Inflammatory macrophage treated with lipopolysaccharide for 1 hour (primary cell): Measurements from ENCODE around the gene CNTNAP2.
"Not testable (repeated sequence)": the region's sequence is repeated elsewhere in the genome, so short reads cannot be mapped to it uniquely, and the experiment has no call there.

ENCODE experiments used
- DNase-seq, 2 donors: peaks; one replicate each; pipeline ENCODE4 v3.0.0-alpha.2; 2020 to 2022

Gene CNTNAP2

DNA sequence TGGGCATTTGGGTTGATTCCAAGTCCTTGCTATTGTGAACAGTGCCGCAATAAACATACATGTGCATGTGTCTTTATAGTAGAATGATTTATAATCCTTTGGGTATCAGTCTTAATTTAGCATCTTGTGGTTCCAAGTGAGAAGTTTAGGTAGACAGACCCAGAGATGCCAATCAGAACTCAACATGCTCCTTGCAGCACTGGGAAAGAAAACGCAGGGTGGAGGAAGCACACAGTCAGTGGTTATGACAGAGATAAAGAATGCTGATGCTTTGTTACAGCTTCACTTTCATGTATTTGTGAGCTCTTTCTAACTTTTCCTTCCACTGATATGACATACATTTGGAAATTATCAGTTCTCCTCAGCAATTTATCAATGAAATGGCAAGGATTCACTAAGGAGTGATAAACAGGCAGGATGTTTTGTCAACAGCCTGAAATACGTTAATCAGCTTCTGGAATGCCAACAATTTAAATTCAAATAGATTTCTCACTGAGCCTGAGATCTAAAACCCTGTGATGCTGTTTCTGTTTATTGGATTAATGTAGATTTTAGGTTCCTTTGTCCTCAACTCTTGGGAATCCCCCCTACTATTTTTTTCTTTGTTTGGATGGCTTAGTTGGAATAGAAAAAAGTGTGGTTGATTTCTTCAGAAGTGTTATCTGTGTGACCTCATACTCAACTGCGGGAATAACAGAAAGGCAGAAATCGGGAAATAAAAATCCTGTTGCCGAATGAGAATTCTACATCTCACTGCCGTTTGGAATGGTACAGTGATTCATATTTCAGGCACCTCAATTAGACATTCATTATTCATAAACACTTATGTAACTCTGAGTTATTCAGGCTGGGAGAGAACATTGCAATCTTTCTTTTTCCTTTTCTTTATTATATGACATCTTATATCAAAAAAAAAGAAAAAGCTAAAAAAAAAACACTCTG is 675.0 kb downstream of the CNTNAP2 start:
- DNase-seq: no peak

DNA sequence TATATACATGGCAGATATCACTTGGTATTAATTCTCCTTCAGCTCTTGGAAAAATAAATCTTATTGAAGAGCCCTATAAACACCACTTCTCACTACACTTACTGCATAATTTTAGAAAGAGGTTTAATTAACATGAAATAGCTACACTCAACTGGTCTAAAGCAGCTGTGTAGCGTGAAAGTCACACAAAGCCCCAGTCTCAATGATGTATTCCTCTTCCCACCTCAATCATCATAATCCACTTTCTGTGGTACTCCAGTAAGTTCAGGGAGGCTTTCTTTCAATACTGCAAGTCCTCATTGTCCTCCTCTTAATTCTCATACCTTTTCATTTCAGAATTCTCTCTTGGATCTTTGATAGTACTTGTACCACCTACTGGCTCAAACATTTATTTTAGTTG is 688.0 kb downstream of the CNTNAP2 start:
- no peak for DNase-seq

DNA sequence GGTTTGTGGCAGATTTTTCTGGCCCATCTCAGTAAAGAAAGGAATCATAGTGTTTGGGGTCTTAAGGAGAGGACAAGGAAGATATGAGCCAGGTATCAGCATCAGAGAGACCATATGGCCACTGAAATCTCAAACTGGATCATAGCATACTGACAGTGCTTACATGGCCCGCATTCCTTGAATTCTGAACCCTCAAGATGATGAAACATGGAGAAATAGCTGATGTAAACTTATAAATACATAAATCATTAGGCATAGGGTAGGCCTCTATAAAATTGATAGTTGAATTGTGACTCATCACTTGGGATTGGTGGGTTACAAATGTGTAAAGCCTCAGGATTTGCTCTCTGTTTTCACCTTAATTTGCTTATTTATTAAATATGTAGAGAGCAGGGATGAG is 688.5 kb downstream of the CNTNAP2 start:
- DNase-seq: no peak

DNA sequence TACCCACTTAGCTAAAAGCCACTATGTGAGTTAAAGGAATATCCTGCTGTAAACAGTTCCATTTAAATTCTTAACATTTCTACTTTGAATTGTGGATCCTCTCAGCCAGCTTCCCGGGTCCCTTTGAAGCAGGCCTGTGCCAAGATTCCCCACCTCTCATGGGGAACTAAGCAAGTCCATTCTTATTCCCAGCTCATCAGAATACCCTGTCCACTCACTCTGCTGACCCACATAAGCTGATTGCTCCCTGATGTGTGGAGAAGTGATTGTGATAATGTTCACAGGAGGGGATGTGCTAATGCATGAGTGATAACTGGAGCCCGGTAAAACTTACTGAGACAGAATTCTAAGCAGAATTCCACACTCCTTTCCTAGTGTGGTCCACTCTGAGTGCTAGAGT is 709.7 kb downstream of the CNTNAP2 start:
- no peak for DNase-seq

DNA sequence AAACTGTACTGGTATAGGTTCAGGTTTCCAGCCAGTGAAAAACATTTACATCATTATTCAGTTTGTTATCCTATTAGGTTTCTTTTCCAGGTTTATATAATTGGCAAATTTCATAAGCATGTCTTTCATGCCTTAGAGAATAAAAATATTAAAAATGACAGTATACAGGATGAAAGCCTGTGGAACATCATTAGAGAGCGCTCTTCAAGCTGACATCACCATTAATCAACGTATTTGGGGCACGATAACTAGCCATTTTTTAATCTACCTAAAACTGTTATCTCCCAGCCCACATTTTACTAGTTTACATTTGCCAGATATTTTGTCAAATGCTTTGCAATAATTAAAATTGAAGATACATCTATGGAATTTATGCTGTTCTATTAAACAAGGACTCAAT is 714.1 kb downstream of the CNTNAP2 start:
- DNase-seq: no peak

DNA sequence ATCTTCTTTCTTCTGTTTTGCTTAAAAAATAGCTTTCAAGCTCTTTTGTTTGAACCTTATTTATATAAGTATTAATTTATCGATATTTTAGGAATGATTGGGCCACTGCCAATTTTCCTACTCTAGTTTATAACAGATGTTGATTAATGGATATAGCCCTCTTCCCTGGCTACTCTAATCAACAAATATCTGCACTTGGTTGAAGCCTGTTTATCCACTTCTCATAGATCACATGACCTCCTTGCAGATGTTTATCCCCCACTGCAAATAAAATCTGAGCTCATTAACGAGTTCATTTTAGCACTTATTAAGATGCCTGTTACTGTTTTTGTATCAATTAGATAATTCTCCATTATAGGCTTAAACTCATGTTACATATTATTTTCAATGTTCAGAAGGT is 715.3 kb downstream of the CNTNAP2 start:
- no peak for DNase-seq

DNA sequence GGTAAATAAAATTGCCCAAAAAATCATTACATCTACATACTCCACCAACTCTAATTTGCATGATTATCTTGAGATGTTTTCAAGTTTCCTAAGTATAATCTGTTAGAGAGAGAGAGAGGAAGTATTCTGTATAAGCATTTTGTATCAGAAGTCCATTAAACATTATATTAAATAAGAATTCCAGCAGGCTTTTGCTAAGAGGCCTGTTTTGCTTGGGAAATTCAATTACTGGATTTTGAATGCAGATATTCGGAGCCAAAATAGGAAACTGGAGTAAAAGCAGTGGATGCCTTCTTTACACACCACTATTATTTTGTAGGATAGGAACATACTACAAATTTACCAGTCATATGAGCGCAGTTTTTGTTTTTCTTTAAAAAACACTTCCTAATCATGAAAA is 727.8 kb downstream of the CNTNAP2 start:
- DNase-seq: no peak

DNA sequence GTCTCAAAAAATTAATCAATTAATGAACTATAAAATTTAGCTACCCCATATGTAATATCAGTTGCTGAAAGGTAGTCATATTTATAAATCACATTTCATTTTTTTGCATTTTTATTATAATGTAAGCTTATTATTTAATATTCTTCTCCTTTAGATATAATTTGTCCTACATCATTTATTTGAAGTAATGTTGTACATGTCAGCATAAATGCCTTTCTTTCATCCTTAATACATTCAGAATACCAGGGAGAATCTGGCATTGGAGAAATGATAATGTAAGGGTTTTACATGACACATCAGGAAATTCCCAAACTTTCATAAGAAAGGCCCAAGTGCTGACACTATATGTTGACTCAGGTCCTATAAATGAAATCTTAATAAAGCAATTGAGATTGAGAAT is 742.1 kb downstream of the CNTNAP2 start:
- DNase-seq: peak in 1 of 2 donors; percentile 7

DNA sequence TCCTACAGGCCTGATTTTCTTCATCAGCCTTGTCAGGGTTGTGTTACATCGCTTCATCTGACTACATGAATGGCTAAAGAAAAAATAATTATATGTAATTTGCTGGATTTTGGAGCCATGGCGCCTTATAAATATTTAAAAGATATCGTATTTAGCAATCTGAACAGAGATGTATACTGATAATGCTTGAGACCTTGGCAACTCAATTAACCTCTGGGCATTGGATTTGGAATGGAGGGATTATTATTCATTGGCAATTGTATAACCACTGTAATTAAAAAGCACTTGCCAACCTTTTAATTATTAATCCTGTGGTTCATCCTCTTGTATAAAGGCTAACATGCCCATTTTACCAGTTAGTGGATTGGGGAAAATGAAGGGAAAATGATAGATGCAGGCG is 745.1 kb downstream of the CNTNAP2 start:
- no peak for DNase-seq

DNA sequence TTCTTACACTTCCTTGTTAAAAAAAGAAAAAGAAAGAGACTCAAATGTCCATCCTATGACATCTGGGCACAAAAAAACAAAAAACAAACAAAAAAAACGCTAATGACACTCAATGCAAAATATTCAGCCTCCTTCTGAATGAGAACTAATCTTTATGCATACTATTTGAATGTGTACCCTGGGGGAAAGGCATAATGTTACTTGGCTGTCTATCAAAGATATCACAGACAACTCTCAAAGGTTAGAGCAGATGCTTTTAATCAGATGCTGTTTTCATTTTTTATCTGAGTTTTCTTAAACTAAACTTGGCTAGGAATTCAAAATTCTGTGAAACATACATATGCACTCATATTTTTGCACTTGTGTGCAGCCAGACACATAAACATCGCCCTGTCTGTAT is 745.8 kb downstream of the CNTNAP2 start:
- no peak for DNase-seq

DNA sequence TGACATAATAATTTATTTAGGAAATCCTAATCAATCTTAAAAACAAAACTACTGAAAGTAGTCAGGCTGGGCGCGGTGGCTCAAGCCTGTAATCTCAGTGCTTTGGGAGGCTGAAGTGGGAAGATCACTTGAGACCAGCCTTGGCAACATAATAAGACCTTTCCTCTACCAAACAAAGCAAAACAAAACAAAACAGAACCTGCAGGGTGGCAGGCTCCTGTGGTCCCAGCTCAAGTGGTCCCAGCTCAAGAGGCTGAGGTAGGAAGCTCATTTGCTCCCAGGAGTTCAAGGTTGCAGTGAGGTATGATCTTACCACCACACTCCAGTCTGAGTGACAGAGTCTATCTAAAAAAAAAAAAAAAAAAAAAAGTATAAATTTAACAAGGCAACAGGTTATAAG is 748.0 kb downstream of the CNTNAP2 start:
- DNase-seq: no peak

DNA sequence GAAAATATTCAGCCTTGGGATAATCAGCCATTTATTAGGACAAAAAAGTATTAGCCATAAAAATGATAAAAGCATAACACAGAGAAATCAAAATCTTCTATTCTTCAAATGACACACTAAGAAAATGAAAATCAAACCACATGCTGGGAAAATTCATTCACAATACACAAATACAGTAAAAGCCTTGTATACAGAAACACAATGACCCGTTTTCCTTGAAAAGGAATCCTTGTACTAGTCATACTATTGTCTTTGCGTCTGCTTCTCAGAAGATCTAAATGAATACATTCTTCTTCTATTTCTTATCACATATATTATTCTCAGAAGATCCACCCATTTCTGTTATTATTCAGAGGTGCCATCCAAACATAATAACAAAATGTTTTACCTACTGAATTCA is 749.1 kb downstream of the CNTNAP2 start:
- no peak for DNase-seq

DNA sequence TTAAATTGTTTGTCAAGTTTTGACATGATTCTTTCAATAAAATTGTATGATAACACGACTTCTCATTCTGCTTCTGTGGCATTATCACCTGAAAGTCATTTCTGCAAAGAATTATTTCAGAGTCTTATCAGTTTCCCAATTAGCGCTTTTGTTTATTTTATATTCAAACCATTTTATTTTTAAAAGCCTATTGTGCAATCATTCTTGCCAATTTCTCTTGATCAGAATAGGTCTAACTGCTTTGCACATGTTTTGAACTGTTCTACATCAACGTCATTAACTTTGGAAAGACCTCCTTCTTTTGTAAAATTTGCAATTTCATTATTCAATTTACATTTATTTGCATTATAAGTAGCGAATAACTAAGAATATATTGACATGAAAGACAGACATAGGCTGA is 758.1 kb downstream of the CNTNAP2 start:
- no peak for DNase-seq

DNA sequence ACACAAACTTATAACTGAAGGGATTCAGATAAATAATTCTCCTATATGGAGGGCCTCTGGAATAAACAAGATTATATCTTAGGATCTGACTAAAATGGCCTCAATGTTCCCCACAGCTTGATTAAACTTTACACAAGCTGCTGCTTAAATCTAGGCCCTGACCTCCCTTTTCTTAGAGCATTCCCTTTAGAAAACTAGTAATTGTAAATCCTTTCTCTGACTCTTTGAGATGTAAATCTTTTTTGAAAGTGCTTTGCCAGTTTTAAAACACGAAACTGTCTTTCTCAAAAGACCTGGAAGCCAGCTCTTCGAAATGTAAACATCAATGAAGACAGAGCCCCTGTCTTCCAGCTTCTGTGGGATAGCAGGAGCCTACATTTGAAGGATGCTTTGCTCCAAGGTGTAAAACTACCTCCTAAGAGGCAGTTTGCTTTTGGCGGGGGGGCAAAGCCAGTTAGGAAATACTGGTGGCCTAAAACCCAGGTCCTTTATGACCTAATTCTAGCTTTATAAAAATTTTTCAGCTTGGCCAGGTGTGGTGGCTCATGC is 758.7 kb downstream of the CNTNAP2 start:
- no peak for DNase-seq

DNA sequence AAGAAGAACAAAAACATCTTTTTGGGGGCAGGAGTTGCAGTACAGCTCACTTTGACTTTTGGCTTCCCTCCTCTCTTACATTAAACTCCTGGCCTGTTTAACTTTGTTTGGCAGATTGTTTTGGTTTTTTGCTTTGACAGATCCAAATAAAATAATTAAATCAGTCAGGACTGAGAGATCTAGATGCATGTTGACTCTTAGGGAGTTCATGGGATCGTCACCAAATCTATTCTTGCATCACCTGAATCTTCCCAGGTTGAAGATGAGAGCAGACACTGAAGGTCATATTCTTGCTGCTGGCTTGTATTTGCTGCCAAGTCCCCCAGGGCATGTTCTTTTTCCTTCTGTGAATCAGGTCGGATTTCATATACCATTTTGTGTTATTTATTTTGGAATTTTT is 759.4 kb downstream of the CNTNAP2 start:
- no peak for DNase-seq

DNA sequence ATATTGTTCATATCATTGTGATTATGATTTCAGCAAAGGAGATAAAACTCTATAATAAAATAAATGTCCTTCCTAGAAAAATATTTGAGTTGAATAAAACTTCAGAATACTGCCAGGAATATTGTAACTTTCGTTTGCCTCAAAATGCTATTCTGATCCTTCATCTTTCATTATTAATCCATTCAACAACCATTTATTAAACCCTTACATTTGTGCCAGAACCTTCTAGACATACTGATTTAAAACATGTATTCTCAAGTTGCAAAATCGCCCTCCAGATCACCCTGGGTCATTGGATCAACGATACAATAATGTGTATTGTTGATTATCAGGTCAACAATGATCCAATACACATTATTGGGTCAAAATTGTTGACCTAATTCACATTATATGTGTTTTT is 759.8 kb downstream of the CNTNAP2 start:
- DNase-seq: no peak

DNA sequence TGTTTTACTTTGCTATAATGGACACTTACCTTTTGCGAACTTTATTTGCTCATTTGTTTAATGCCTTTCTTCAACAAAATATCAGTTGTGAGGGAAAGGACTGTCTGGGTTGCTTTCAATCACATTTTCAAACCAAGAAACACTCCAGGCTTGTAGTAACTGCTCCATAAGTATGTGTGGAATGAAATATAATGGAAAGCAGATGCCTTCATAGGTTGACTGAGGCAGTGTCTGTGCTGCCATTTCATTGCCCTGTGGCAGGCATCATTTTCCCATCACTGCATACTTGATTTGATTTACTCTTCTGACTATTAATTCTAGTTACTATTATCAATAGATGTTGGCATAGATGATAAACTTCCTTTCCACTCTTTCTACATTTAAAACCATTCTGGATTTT is 762.3 kb downstream of the CNTNAP2 start:
- DNase-seq: no peak

DNA sequence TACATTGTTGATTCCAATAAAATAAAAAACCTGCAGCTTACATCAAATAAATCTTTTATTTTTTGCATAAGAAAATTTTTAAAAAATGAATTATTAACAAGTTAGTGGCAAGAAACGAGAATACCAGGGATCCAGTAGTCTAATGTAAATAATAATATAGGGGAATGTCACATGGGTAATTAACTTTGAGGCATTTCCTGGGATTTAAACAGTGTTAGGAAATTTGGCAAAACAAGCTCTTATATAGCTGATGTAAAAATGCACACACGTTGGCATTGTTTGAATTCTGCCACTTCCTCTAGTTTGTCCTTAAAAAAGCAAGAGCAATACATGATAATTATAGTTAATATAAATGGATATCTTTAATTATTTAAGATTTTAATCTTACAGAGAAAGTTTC is 768.6 kb downstream of the CNTNAP2 start:
- DNase-seq: no peak

DNA sequence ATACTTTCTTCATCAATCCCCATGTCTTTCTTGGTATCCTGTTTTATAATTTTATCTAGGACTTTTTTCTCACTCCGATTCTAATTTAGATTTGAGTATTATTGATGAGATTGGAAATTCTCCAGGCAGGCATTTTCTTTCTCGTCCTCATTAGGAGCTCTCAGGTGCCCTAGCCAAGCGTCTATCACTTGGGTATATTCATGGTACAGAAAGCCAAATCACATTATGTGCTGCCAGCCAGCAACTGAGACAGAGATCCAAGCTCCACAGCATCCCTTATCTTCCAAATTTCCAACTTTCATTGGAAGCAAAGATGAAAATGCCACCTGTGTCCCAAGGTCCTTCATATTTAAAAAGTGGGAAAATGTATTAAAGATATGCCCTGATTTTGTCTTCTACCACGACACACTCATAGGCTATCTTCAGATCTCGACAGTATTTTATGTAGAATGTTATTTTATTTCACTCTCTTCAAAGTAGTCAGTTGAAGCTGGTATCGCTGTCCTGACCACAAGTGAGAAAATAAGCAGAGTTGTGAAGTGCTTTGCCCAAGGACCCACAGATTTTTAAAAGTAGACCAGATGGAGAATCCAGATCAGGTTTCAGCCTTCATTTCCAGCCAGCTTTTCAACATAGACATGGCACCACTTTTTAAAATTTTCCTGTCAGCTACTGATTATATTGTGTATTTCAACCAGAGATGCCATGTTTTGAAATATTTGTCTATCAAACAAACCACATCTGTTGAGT is 773.4 kb downstream of the CNTNAP2 start:
- no peak for DNase-seq

DNA sequence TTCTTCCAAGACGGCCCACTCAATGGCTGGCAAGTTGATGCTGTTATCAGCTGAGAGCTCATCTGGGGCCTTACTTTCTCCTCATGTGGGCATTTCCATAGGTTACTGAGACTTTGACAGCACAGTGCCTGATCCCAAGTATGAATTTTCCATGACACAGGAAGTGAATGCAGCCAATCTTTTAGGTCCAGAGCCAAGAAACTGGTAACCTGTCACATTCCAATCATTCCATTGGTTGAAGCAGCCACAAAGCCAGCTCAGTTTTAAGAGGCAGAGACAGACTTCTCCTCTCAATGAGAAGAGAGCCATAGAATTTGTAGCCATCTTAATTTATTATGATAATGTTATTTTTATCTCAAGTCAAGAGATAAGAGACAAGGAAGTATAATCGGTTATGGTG is 775.5 kb downstream of the CNTNAP2 start:
- DNase-seq: no peak

DNA sequence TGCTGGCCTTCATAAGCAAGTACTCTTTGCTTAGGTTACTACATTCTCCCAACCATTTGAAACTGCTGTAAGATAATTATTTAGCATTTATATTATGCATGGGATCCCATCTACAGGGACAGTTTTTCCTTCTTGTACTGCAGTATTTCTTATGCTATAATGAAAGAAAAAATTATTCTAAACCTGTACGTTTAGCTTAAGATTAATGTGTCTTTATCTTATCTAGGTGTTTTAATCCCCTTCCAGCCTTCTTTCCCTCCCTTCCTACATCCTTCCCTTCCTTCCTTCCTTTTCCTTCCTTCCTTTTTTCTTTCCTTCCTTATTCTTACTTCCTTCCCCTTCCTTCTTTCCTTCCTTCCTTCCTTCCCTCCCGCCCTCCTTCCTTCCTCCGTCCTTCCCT is 778.3 kb downstream of the CNTNAP2 start:
- no peak for DNase-seq

DNA sequence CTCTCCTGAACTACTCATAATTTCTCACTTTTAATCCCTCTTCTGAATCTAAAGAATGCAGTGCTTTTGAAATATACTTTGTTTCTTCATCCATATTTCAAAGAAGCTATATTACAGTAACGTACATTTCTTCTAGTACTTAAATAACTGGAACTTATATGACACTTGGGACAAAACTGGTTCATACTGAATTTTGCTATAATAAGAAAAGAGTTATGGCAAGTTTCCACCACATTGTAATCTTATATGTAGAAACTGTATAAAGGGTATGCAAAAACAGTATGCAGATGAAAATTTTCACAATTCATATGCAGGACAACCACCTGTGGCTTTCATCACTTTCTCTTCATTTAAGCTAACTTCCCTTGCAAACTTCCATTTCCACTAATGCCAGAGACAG is 785.7 kb downstream of the CNTNAP2 start:
- DNase-seq: no peak

DNA sequence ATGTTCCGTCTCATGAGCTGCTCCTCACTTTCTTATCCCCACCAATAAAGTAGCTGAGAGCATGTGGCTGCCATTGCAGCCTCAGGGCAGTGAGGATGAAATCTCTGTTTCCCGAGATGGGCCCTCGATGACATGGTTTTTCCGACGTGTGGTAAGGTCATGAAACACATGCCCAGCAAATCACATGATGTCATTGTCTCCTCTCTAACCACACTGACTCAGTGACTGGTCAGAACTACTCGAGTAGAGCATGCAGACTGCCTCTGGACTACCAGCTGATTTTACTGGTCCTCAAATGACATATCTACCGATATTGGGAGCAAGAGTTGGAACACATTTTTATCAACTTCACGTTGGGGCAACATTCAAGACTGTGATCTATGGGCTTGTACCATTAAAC is 786.1 kb downstream of the CNTNAP2 start:
- DNase-seq: no peak

DNA sequence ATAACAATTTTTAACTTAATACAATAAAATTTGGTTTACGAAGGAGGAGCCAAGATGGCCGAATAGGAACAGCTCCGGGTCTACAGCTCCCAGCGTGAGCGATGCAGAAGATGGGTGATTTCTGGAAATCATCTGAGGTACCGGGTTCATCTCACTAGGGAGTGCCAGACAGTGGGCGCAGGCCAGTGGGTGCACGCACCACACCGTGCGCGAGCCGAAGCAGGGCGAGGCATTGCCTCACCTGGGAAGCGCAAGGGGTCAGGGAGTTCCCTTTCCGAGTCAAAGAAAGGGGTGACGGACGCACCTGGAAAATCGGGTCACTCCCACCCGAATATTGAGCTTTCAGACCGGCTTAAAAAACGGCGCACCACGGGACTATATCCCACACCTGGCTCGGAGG is 789.1 kb downstream of the CNTNAP2 start:
- not testable (repeated sequence) for DNase-seq
